ENCODE results near the gene RCAN2.

The RCAN2 gene

DNA sequence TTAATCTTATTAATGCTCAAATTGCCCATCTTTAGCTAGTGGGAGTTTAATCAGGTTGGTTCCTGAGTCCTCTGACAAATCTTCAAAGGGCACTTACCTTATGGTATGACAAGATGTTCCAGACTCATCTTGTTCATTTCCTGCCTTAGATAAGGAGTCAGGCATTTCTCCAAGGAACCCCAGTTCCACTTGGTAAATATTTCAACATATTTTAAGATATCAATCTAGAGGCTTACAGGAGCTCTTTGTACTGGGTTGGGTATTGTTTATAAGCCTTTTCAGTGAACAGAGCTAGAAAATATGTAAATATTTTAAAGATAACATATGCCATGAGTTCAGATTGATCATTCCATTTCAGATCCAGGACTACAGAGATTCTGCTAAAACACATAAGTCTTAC, 159.8 kb downstream of the RCAN2 start:
- no peak for DNase-seq

DNA sequence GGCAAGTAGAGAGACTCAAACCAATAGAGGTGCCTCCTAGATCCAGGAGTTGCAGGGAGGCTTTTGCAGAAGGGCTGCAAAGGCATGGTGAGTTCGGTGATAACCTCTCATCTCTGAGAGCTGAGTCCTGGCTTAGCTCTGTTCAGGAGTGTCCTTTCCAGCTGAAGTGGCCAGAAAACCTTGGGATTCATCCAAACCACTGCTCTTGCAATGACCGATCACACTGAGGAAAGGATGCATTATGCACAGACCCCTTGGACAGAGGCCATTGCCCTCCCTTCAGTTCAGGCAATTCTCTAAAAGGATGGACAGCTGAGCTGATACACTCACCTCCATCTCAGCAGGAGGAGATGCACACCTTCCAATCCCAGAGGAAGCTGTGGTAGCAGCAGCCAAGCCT, 161.7 kb downstream of the RCAN2 start:
- DNase-seq, result no peak

DNA sequence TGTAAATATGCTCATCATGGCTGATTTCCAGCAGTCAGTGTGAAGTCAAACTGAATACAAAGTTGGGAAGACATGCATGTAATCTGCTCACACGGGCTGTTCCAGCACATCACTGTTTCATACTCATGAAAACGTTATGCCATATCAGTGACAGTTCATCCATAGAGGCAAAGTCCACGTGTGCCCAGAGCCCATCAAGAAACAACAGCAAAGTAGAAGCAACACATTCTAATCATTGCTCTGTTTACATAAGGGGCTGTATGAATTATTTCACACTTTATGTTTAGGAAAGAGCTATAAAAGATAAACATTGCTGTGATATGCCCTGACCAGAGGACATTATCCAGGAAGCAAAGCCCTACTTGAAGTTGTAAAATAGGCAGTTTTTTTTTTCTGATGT, 163.5 kb downstream of the RCAN2 start:
- no peak for DNase-seq

DNA sequence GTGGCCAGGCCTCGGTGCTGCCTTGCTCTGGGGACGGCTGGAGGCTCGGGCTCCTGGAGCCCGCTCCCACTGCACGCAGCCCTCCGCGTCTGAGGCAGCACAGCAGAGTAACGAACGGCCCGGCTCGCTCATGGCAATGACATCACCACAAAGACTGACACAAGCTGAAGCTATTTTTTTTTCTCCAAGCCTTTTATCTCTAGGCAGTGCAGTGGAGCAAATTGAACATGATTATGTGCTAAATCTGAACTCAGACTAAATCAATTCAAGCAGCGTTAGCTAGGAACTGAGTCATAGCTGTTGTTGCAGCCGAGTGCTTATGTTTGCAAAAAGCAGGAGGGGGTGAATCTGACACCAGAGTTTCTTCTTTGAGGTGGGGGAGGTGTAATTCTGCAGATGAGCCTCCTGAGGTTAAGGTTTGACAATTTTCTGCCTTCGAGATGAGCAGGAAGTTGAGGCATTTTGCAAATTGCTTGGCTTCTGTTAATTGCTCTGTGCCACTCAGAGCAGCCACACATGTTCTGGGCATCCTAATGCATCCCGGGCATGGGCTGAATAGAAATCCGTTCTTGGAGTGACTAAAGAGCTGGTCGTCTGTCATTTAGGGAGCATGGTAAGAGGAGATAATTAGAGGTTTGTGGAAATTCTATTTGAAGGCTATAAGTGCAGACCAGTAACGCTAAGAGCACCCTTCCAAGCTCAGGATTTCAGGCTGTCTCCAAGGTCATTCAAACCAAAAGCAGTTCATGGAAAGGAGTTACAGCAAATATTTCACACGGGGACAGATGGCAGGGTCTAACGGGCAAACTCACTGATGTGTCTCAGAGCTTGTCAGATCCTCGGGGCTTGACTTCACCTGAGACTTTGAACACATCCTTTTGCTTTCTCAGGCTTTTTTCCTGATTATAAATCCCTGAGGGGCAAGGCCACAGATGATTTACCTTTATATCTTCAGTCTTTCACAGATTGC, 165.4 kb downstream of the RCAN2 start:
- DNase-seq, result peak in 2 of 5 experiments; percentile 12 to 90

DNA sequence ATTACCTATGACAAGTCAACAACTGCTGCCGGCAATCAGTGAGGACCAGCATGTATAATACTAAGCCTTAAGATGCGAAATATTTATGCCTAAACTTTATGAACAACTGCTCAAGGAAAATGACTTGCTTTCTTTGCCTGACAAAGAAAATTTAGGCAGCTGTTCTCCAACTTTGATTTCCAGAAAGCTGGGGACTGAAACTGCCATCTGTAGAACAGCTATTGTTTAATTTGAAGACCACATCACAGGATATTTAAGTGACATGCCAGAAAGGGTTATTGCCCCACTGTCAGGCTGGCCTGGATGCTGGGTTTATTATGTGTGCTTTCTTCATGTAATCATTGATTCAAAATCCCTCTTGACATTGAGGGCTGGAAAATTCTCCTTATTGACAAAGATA, 166.5 kb downstream of the RCAN2 start:
- DNase-seq, result no peak

DNA sequence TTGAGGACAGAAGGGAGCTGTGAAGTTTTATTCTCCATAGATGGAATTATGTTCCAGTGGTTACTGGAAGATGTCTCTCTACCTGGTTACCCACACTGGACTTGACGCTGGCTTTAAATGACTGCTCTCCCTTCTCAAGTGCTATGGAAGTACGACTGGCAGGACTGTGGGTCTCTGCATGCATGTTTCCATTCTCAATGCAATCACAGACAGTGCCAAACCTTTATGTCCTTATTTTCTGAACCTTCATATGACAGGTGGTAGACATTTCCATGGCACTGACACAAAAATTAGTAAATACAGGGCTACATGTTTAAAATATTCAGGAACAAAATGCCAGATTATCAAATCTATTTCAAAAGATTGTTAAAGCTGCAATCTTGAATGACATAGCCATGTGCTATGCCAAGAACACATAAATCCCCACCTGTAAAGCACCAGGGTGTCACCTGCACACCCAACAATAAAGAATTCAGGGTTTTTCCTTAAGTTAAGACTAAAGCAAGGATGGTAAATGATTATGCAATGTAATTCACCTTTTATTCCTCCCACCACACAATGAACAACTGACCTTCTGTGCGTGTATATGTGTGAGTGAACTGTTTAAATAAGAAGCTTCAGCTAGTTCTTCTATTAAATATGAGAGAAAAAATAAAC, 167.2 kb downstream of the RCAN2 start:
- DNase-seq, result no peak

DNA sequence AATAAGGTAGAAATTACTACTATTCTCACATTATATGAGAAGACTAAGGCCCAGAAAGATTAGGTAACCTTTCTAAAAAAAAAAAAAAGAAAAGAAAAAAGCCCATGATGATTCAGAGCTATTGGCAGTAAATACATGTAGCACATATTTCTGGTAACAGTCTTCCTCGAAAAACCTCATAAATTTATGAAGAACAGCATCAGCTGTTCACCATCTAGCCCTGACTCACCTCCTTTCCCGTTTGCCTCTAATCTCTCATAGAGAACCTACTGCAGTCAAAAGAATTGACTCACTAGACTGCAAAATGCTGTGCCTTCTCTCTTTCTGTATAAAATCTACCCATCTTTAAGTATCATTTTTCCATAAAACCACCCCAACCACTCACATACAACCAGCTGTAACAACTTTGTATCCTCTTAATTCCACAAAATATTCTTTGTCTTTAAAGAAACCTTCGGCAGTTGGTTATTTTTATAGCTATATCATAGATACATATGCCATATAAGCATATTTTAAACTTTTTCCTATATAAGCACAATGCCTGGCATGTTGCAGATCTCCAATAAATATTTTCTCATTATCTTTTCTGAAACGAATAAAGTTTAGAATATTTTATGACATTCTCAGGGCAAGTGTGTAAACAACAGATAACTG, 167.8 kb downstream of the RCAN2 start:
- peak in 1 of 5 experiments; percentile 59 for DNase-seq

DNA sequence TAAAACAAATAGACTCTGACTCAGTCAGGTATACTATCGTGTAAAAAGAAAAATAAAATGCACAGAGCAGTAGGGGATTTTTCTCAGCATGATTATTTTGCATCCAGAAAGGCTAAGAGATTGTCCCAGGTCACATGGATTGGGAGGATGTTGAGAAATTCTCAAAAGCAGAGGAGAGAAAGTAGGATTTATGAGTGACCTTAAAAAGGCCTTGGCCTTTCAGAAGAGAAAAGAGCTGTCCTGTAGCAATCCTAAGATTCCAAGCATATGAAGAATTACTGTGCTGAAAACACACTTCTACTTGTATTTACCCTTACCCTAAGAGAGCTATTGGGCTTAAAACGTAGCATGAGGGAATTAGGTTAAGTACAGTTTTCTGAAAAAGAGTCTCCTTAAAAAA, 170.7 kb downstream of the RCAN2 start:
- DNase-seq, result no peak

DNA sequence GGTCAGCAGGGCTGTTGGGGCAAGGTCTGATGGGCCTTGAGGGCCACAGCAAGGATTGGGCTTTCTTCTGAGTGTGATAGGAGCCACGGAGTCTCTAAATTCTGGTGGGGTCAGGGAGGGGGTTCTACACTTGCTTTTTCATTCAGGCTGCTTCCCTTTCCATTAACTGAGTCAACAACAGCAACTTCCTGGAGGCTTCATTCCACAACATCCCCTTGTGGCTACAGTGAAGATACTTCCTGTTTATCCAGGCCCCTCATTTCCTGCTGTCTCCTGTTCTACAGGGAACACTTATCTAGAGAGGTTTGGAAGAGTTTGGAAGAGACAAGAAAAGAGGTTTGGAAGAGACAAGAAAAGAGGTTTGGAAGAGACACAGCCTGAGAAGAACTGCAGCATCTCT, 175.7 kb downstream of the RCAN2 start:
- DNase-seq, result no peak

DNA sequence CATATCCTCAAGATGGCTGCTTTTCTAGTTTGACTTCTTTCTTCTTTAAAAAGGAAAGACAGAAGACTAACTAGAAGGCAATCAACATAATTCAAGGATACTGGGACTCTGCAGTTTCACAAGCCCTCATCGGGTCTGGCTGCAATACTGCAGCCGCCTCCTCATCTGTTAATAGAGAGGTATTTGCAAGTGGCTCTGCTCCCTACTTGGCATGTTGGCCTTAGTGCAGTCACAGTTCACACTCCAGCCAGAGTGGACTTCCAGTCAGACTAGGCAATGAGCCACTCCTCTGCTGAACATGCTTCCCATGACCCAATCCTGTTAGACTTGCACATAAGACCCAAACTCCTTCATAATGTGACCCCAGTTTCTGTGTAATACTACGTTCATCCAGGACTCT, 178.6 kb downstream of the RCAN2 start:
- no peak for DNase-seq

DNA sequence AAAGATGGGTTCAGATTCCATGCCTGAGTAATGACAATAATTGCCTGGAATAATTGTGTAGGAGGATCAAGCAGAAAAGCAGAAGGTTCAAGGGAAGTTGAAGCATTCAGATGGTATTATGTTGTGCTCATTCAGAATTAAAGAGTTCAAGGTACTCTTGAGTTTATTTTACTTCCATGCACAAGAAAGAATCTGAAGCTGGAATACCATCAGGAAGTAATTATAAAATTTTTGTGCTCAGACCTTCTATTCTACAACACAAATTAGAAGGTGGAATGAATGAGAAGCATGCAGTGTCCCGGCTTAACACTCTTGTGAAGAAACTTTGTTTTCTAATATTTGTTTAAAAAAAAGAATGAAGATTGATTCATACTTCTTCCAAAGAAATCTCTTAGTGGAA, 181.1 kb downstream of the RCAN2 start:
- no peak for DNase-seq

DNA sequence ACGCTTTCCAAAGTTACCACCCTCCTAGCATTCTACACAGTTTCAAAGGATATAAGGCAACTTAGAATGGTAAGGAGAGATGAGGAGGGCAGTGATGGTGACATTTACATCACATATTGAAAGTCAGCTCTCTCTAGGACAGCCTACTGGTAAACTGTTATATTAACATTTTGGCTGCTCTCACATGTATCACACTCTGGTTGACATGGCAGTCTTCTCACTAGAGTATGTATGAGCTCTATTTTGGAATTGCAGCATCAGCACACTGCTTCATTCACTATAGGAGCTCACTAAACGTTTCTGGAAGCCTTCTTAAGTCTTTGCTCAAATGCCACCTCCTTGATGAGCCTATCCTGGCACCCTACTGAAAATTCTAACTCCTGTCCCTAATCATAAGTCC, 184.8 kb downstream of the RCAN2 start:
- no peak for DNase-seq

DNA sequence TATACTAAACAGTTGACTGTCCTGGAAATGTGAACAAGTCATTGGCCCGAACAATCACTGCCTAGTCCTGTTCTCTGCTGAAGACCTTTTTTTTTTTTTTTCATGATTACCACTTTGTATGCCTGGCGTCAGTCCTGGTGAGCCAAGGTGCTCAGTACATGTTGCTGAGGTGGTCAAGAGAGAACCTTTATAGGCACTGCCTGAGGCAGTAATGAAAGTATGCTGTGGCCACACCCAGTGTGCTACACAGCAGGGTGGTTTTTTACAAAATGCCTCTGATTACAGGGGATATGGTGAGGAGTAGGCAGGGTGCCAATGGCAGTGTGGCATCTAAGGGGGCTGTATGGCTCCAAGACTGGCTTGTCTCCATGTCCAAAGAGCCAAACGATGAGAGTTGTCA, 185.4 kb downstream of the RCAN2 start:
- DNase-seq, result no peak

DNA sequence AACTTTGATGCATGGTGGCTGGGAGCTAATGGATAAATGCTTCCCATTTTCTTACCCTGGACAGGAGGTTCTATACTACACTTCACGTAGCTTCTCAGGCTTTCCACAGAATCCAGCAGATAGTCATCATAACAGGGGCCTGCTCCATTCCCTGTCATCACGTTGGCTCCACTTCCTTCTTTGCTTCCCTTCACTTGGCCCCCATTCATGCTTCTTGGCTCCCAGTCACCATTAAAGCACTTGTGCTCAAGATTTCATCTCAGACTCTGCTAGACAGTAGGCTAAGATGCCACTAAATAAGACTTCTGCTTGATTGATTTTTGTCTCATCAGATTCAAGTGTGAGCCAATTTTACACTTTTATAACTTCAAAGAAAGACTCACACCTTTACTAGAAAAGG, 186.0 kb downstream of the RCAN2 start:
- DNase-seq, result no peak

DNA sequence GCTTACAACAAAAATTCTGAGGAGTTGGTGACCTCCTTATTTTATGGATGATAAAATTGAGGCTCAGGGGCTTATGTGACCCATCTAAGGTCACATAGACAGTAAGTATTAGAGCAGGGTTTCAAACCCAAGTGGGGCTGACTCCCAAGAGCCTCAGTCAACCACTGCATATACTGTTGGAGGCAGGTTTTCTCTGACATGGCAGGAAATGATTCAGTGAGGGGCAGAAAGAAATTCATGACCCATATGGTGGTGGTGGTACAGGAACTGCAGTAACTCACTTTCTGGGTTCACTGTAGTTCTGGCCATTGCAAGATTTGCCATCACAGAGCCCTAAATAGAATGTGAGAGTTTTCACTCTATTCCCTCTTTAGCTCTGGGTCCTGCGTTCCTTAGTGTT, 188.4 kb downstream of the RCAN2 start:
- no peak for DNase-seq

DNA sequence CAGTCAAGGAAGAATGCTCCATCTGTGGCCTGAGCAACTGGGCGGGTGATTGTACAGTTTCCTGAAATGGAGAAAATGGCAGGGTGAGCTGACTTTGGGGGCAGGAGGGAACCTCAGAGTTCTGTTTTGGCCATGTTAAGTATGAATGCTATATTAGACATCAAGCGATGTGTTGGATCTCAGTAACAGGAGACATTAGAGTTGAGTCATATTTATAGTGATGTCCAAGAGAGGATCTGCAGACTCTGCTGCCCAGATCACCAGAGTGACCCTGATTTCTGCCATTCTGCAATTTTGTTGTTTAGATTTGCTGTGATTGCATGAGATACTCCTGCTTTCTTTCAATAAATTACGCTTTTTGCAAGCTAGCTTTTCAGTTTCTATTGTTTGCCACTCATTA, 189.1 kb downstream of the RCAN2 start:
- DNase-seq, result no peak

DNA sequence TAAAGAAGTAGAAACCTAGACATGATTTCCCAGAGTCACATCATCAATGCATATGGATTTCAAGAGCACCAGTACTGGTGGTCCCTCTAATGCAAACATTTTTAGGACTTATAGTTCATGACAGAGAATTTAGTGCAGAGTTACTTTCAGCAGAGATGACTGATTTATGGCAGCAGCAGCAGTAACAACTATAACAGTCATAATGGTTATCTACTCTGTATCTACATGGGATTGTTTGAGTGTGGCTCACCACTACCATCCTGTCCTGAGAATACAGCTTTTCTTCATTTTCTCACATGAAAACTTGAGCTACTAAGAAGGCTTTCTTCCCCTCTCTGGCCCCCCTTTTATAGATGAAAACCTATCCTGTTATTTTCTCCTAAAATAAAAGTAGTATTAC, 192.0 kb downstream of the RCAN2 start:
- DNase-seq, result peak in 1 of 5 experiments; percentile 68

DNA sequence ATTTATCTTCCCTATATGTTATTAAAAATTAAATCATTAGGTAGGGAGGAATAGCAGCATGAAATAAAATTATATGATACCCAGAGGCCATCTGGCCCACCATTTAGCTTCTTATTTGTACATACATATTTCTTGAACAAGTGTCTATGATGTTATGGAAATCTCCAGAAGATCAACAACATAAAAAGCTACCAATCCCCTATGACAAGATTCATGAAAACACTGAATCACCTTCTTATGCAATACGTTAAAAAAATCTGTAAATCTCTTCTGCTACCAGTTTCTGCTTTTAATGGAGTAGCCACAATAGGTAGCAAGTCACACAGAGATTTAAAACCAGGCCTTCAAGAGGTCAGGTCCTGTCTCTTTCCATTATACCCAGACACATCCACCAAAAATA, 194.7 kb downstream of the RCAN2 start:
- no peak for DNase-seq

DNA sequence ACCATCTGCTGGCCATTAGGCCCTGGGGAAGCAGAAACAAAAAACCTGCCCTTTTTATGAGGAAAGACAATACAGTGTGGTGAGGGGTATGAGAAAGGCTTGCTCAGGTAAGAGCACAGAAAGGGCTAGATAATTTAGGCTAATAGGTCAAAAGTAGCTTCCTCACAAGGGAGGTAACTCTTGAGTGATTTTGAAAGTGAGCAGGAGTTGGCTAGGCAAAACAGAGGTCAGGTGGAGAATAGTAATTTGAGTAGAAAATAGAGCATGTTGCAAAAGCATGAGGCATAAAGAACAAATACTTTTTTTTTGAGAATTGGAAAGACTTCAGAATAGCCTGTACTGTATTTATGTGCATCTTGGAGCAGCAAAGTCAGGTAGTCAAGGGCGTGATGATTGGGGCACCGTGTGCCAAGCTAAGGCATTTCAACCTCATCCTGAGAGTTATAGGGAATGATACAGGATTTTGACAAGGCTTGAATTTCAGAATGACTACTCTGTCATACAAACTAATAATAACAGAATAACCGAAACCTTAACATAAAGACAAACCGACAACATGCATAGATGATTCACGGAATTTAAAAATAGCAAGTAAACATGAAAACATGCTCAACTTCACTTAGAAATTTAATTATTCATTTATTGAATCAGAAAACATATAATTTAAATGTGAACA, 197.5 kb downstream of the RCAN2 start:
- DNase-seq, result no peak

DNA sequence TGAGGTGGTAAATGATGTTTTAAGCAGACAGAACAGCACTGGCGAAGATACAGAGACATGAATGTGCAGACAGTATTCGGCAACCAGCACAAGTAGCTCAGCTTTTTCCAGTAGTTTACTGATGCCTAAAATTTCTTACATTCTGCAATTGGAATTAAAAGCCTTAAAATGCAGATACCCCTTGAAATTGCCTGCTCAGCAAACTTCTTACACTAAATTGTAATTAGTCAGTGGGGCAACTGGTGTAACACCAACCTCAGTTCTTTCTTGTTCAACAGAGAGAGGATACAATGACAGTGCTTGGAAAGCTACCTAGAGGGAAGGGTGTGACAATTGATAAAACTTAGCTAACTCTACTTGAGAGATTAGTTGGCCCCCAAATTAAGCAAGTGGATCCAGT, 199.4 kb downstream of the RCAN2 start:
- DNase-seq, result no peak

DNA sequence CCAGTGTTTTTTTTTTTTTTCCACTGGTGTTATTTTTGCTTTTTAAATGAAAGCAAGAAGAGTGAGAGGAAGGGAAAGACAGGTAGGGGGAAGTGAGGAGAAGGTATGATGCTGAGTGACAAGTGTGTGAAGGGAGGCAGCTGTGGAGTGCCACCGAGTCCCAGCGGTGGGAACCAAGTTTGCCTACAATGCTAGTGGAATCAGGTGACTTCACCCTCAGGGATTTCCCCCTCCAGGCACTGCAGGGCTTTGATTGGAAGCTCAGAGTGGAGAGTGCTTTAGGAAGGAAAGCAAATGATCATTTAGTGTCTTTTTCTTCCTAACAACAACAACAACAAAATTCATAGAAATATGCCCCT, 200.0 kb downstream of the RCAN2 start:
- DNase-seq, result no peak

DNA sequence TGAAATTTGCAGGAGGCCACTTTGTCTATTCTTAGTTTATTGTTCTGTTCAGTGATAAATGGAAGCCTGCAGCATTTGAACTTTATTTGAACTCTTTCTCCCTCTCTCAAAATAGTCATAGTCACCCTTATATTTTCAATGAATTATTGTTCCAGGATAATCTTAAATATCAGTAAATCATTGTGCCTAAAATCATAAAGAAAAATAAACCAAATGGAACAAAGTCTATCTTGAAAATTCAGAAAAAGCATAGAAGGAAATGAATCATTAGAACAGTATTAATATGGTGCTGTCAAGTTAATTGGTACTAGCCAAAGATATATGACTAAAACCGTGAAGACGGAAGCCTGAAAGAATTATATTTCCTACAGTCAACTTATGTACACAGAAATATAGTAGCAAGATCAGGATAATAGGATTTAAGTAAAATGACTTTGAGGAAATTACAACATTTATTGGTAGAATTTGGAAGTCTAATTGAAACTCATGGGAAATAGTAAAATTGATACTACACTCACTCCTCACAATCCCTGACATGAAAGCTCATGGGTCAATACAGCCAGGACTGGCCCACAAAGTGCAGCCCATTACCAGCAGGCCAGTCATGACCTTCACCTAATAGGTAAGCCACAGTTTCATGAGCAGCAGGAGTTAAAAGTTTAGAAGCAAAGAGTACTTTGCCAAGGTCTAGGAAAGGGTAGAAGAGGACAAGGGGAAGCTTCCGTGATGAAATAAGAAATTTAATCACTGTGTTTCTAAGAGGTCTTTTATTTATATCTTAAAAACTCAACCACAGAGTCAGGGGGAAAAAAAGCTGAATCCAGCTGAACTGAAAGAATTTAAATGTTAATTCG, 200.6 kb downstream of the RCAN2 start:
- DNase-seq, result no peak
